K562 (cell line): Measurements from ENCODE around the gene GRB2. TPM values are rescaled to one million over a fixed set of nuclear protein-coding genes. Genes with fewer than 3 reads are reported as not detected.

Source experiments
- ATAC-seq: fragments of 200-7000 bp; cut with Tn5 transposase; 3 replicates; pipeline ENCODE4 v1.9.1; 2020; ENCODE audit warnings: moderate library complexity
- BruUV-seq: library from RNA; stranded (reverse); fragments of 400-500 nt; replicated peaks from 2 replicates; lab custom pipeline; 2021; lab: Mats Ljungman, UMichigan
- CTCF ChIA-PET: fragments of 300-600 bp; formaldehyde crosslinking; extraction: SDS; loops from one replicate; lab custom pipeline; 2021; ENCODE audit warnings: low intra/inter-chr PET ratio; lab: Yijun Ruan, JAX
- POLR2A ChIA-PET: fragments of 300-600, 350-650 bp; sonication (Branson Sonifier 250); formaldehyde crosslinking; extraction: SDS; loops from one replicate; lab custom pipeline; 2021; ENCODE audit warnings: antibody characterized with exemption, inconsistent platforms; lab: Yijun Ruan, JAX
- DNase-seq, 4 experiments: peaks; one replicate each; pipeline versions ENCODE4 v3.0.0 to v3.0.0-alpha.2; 2011 to 2018; ENCODE audit warnings: low spot score in 3 of 4, mixed read lengths in 3 of 4; ENCODE audit errors: extremely low read depth in 1 of 4
- FAIRE-seq: peaks from 2 replicates; lab custom pipeline; 2011; peaks lifted over from hg19 to GRCh38; lab: Jason Lieb, UNC
- H2AFZ ChIP-seq: 2 replicates; pipeline ENCODE4 v1.6.0; 2011; ENCODE audit warnings: low read depth, low read length, control low read depth, inconsistent platforms
- H3K27ac ChIP-seq: fragments of 200-600 bp; 3 replicates; pipeline ENCODE4 v1.8.0; 2011; ENCODE audit warnings: low read depth, mild to moderate bottlenecking, control low read depth, inconsistent platforms, low read length, moderate library complexity, mixed read lengths; ENCODE audit errors: extremely low read depth
- H3K27me3 ChIP-seq, 2 experiments: fragments of 300-600 bp in 1 of 2; 2 replicates in 1 of 2; 3 replicates in 1 of 2; pipeline versions ENCODE4 v1.6.0 to v1.8.0; 2011; ENCODE audit warnings: inconsistent platforms in 2 of 2, low read length in 2 of 2, mild to moderate bottlenecking in 1 of 2, mixed read lengths in 1 of 2, moderate library complexity in 1 of 2; ENCODE audit not compliant: control insufficient read depth in 2 of 2, insufficient read depth in 2 of 2
- H3K36me3 ChIP-seq: fragments of 300-600 bp; 3 replicates; pipeline ENCODE4 v1.8.0; 2011; ENCODE audit warnings: mild to moderate bottlenecking, low read length, inconsistent platforms; ENCODE audit not compliant: control insufficient read depth, insufficient read depth
- H3K4me1 ChIP-seq, 2 experiments: fragments of 200-600 bp in 1 of 2; replicated peaks in 1 of 2; 2 replicates in 1 of 2; 3 replicates in 1 of 2; pipeline versions ENCODE4 v1.5.1 to v1.8.0; 2011; ENCODE audit warnings: inconsistent platforms in 2 of 2, low read length in 2 of 2, mild to moderate bottlenecking in 1 of 2, mixed read lengths in 1 of 2, moderate library complexity in 1 of 2; ENCODE audit not compliant: control insufficient read depth in 2 of 2, insufficient read depth in 2 of 2
- H3K4me2 ChIP-seq: 2 replicates; pipeline ENCODE4 v1.6.1; 2011; ENCODE audit warnings: low read length, control low read depth, inconsistent platforms, mixed read lengths; ENCODE audit not compliant: insufficient read depth
- H3K4me3 ChIP-seq: fragments of 200-600 bp; sonication (generic), shearing (Covaris generic); 2 replicates; pipeline ENCODE4 v1.5.1; 2016; ENCODE audit warnings: control low read depth, inconsistent platforms
- H3K79me2 ChIP-seq: fragments of 200-600 bp; 3 replicates; pipeline ENCODE4 v1.8.0; 2011; ENCODE audit warnings: low read length, inconsistent platforms; ENCODE audit not compliant: control insufficient read depth, insufficient read depth
- H3K9ac ChIP-seq, 2 experiments: 2 replicates each; pipeline versions ENCODE4 v1.6.0 to v1.6.1; 2011; ENCODE audit warnings: low read depth in 2 of 2, low read length in 2 of 2, control low read depth in 1 of 2, inconsistent platforms in 1 of 2, mild to moderate bottlenecking in 1 of 2, mixed read lengths in 1 of 2; ENCODE audit not compliant: insufficient read depth in 1 of 2
- H3K9me1 ChIP-seq: one replicate; pipeline ENCODE4 v1.6.0; 2011; ENCODE audit warnings: inconsistent platforms, mild to moderate bottlenecking, low read length, moderate library complexity; ENCODE audit not compliant: control insufficient read depth, insufficient read depth
- H3K9me3 ChIP-seq: replicated peaks from 2 replicates; pipeline ENCODE4 v1.5.1; 2011; ENCODE audit warnings: low read depth, low read length, inconsistent platforms; ENCODE audit not compliant: control insufficient read depth, insufficient read depth
- H4K20me1 ChIP-seq: replicated peaks from 2 replicates; pipeline ENCODE4 v1.6.1; 2011; ENCODE audit warnings: low read length, inconsistent platforms, mixed read lengths; ENCODE audit not compliant: control insufficient read depth, insufficient read depth
- BCLAF1 ChIP-seq, 2 experiments: fragments of 450-650 bp in 1 of 2; IDR thresholded peaks; 2 replicates each; pipeline ENCODE4 v1.6.1; 2011 to 2017; ENCODE audit warnings: low read depth in 2 of 2, antibody characterized with exemption in 1 of 2, borderline replicate concordance in 1 of 2, low read length in 1 of 2, mild to moderate bottlenecking in 1 of 2, mixed read lengths in 1 of 2; ENCODE audit not compliant: control insufficient read depth in 1 of 2
- C11orf30 ChIP-seq: fragments of 450-650 bp; IDR thresholded peaks from 2 replicates; pipeline ENCODE4 v1.6.1; 2016; ENCODE audit warnings: low read depth, mild to moderate bottlenecking
- CBFA2T3 ChIP-seq: fragments of 450-650 bp; IDR thresholded peaks from 2 replicates; pipeline ENCODE4 v1.6.1; 2017
- ELF4 ChIP-seq: fragments of 450-650 bp; formaldehyde crosslinking; IDR thresholded peaks from 2 replicates; pipeline ENCODE4 v1.4.0; 2022; ENCODE audit warnings: missing genetic modification characterization
- MAFF ChIP-seq: IDR thresholded peaks from 2 replicates; pipeline ENCODE4 v1.6.1; 2012; ENCODE audit warnings: low read length, improper control_type of control experiment
- MAFG ChIP-seq: fragments of 450-650 bp; conservative IDR thresholded peaks from 2 replicates; pipeline ENCODE4 v1.6.1; 2016; ENCODE audit warnings: missing genetic modification characterization, missing compliant biosample characterization
- MAFK ChIP-seq: IDR thresholded peaks from 2 replicates; pipeline ENCODE4 v1.6.1; 2011; ENCODE audit warnings: low read length, improper control_type of control experiment
- ZBTB5 ChIP-seq: fragments of 450-650 bp; IDR thresholded peaks from 2 replicates; pipeline ENCODE4 v1.6.1; 2017; ENCODE audit warnings: antibody characterized with exemption
- ZNF316 ChIP-seq: fragments of 450-650 bp; IDR thresholded peaks from 2 replicates; pipeline ENCODE4 v1.6.1; 2016
- WGBS: fragments of 100-300 bp; shearing (Covaris generic); methylation state at CpG from one replicate; pipeline ENCODE4 v1.1.6; 2016; ENCODE audit warnings: low coverage, mixed read lengths; ENCODE audit not compliant: insufficient coverage; ENCODE audit errors: missing lambda C conversion rate; 5-methylcytosine and 5-hydroxymethylcytosine counted together
- in situ Hi-C: fragments of 300-500 bp; cut with MboI; formaldehyde crosslinking; loops from 4 replicates; pipeline ENCODE4 v1.15.0; 2018; ENCODE audit warnings: inconsistent platforms, mixed read lengths
- intact Hi-C: fragments of 100-400 bp; cut with micrococcal nuclease; formaldehyde crosslinking; loops from 2 replicates; pipeline ENCODE4 v1.14.2; 2022
- polyA plus RNA-seq, 8 experiments: library from polyadenylated mRNA; depleted of rRNA in 4 of 8; stranded (reverse) in 5 of 8; unstranded in 3 of 8; fragments of >200 nt; fragmentation: Nextera tagmentation in 2 of 8; fragmentation: Illumina TruSeq in 1 of 8; extraction: Ambion mirVana in 2 of 8; extraction: Trizol in 1 of 8; gene quantifications; 2 replicates each; pipeline versions ENCODE4 v1.2.1 to v1.2.3, GENCODE V29; 2011 to 2014; ENCODE audit warnings: inconsistent platforms in 1 of 8, missing spikeins in 1 of 8
- total RNA-seq, 7 experiments: library from RNA; depleted of rRNA in 6 of 7; stranded (reverse); fragments of >200 nt in 6 of 7; fragmentation: Illumina TruSeq in 2 of 7; extraction: Trizol in 2 of 7; gene quantifications; 2 replicates each; pipeline versions ENCODE4 v1.2.1 to v1.2.3, GENCODE V29; 2011 to 2021; ENCODE audit warnings: low replicate concordance in 1 of 7

GRB2 gene
- total and polyA plus RNA-seq, 9 of the 15 experiments (the other 6 are each of a cell fraction or from before 2014, with no cell fraction given), result 57.2 to 136 (median 84.8) TPM

GRCh38 chr17:75406222-75406615 lies 741 bp upstream of the GRB2 start:
- in situ Hi-C loops, result no loop called here

More at GRCh38 chr17:75406222-75406615, 741 bp upstream of the GRB2 start:
- TF ChIP-seq CBFA2T3 (0 out of 2 replicates have a peak, but pooled peaks have one; percentile 0), ZBTB5 (no peak), MAFK (peak; percentile 32; the same call in 1 of the 2 replicates), MAFF (0 out of 2 replicates have a peak, but pooled peaks have one; percentile 29), BCLAF1 (IDR thresholded peaks at IDR 0.05; ENCODE audit: borderline replicate concordance in 1 of 2, control insufficient read depth in 1 of 2, low read depth in 2 of 2, low read length in 1 of 2) (no peak), C11orf30 (peak; percentile 81), ELF4 (CRISPR knock-in tag) (no peak), MAFG (0 out of 2 replicates have a peak, but pooled peaks have one; percentile 39), ZNF316 (peak; percentile 88)
- no TSS peak for BruUV-seq
- Histone ChIP-seq H3K9me1 (no peaks in the 10 kb centered on the region), H3K4me2 (peak overlapping the region; percentile 95), H3K79me2 (peaks cover 43% of the 10 kb centered on the region), H2AFZ (peak overlapping the region; percentile 97), H3K27ac (no peak overlapping the region), H3K27me3 (no peaks in the 10 kb centered on the region; a peak in 1 of 5 replicates), H3K36me3 (peaks cover 5% of the 10 kb centered on the region; the same call in 1 of the 3 replicates), H3K4me1 (peaks cover 12% of the 10 kb centered on the region in 2 experiments; a peak in 3 of 5 replicates), H3K9me3 (no peaks in the 10 kb centered on the region), H3K4me3 (peak overlapping the region; percentile 90), H4K20me1 (no peaks in the 10 kb centered on the region; the same call in none of the 2 replicates), H3K9ac (peak overlapping the region; percentile 50 to 73; a peak in 2 of 4 replicates)
- ChIA-PET CTCF (interaction anchor here (3.3 kb wide), 1 partner anchor 83 kb away, joined by 24 read pairs; no protein-coding TSS in a partner anchor), POLR2A (interaction anchor here (0.6 to 2.8 kb wide), 15 partner anchors 10 to 277 kb away, joined by 3 to 17 read pairs (median 3); partner anchors contain the start of genes GGA3, MIF4GD, MRPS7 and SLC25A19)
- WGBS, result 0% methylated on average over 9 of the region's 9 CpGs
- ATAC-seq (no peak), DNase-seq (peak in 1 of 4 experiments; percentile 24), FAIRE-seq (no peak)
- intact Hi-C loops, result no loop called here
